ENCODE data around the gene MKNK2. TPM values are rescaled to one million over a fixed set of nuclear protein-coding genes. Genes with fewer than 3 reads are reported as not detected.

MKNK2 gene
- total RNA-seq, 1 experiment from 2014 or later, result 271 TPM

DNA sequence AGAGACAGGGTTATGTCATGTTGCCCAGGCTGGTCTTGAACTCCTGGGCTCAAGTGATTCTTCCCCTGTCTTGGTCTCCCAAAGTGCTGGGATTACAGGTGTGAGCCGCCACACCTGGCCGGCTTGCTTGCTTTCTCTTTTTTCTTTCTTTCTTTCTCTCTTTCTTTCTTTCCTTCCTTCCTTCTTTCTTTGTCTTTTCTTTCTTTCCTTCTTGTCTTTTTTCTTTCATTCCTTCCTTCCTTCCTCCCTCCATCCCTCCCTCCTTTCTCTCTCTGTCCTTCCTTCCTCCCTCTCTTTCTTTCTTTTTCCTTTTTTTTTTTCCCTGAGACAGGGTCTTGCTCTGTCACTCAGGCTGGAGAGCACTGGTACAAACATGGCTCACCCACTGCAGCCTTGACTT, 28.8 kb downstream of the MKNK2 start:
- ChIA-PET POLR2A (interaction anchor here (1.0 kb wide), 1 partner anchor 20 kb away, joined by 3 read pairs; no protein-coding TSS in a partner anchor), RAD21 (ENCODE audit: low non-redundant PET in 1 of 2, low total read pairs in 2 of 2, uncharacterized antibody in 2 of 2, unreplicated experiment in 2 of 2) (no interaction called here)

GRCh38 chr19:2021453-2022140, 29.4 kb downstream of the MKNK2 start:
- H3K4me3 ChIP-seq (replicated peaks in 1 of 2; ENCODE audit: low read depth in 1 of 2, low read length in 2 of 2), result no peak overlapping the region
- H3K4me2 ChIP-seq (ENCODE audit: low read length), result no peak overlapping the region
- H3K4me1 ChIP-seq (ENCODE audit: control insufficient read depth in 1 of 2, insufficient read depth in 2 of 2, low read length in 2 of 2), result peaks cover 14 to 21% of the 10 kb centered on the region in 2 experiments; a peak in 3 of 4 replicates
- no peaks in the 10 kb centered on the region for H3K27me3 ChIP-seq (ENCODE audit: insufficient read depth, low read length)
- RAD21 ChIA-PET (ENCODE audit: low non-redundant PET in 1 of 2, low total read pairs in 2 of 2, uncharacterized antibody in 2 of 2, unreplicated experiment in 2 of 2), result no interaction called here
- no TSS peak for BruUV-seq (replicated peaks)
- H2AFZ ChIP-seq (ENCODE audit: low read depth, low read length, poor library complexity, severe bottlenecking), result no peak overlapping the region
- no peak overlapping the region; the same call in 1 of the 2 replicates for H3K27ac ChIP-seq (ENCODE audit: low read depth, low read length)
- H3K9ac ChIP-seq (ENCODE audit: low read length), result no peak overlapping the region
- no peaks in the 10 kb centered on the region for H3K36me3 ChIP-seq (ENCODE audit: control insufficient read depth in 1 of 2, insufficient read depth in 2 of 2, low read length in 2 of 2)
- no peak for ATAC-seq
- DNase-seq (ENCODE audit: low read depth, low spot score), result no peak
- CTCF ChIA-PET, result no interaction called here
- POLR2A ChIA-PET, result no interaction called here
- no peaks in the 10 kb centered on the region for H4K20me1 ChIP-seq (ENCODE audit: insufficient read depth)
- no peaks in the 10 kb centered on the region for H3K9me3 ChIP-seq (ENCODE audit: control insufficient read depth in 1 of 2, insufficient read depth in 1 of 2, low read depth in 1 of 2, low read length in 2 of 2)
- TF ChIP-seq CTCF (IDR thresholded peaks at IDR 0.05 in 2 of 3, conservative IDR thresholded peaks at IDR 0.05 in 1 of 3; ENCODE audit: borderline replicate concordance in 1 of 3, insufficient read depth in 1 of 3, low read depth in 2 of 3, low read length in 2 of 3) (no peak), TCF7L2 (IDR thresholded peaks at IDR 0.05; ENCODE audit: borderline replicate concordance, extremely low read depth, insufficient read depth, insufficient read length) (no peak)
- TF ChIP-seq, protein P1, sequence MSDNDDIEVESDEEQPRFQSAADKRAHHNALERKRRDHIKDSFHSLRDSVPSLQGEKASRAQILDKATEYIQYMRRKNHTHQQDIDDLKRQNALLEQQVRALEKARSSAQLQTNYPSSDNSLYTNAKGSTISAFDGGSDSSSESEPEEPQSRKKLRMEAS (IDR thresholded peaks at IDR 0.05), result no peak
- H3K9me2 ChIP-seq (ENCODE audit: insufficient read depth), result no peaks in the 10 kb centered on the region
- intact Hi-C loops (cut with micrococcal nuclease), result no loop called here
- no peaks in the 10 kb centered on the region for H3K79me2 ChIP-seq (ENCODE audit: insufficient read depth, low read length)

More for the DNA sequence above, 28.8 kb downstream of the MKNK2 start:
- Histone ChIP-seq H4K20me1 (ENCODE audit: insufficient read depth) (no peaks in the 10 kb centered on the region), H2AFZ (ENCODE audit: low read depth, low read length, poor library complexity, severe bottlenecking) (no peak overlapping the region), H3K9ac (ENCODE audit: low read length) (no peak overlapping the region), H3K4me2 (ENCODE audit: low read length) (no peak overlapping the region), H3K9me3 (ENCODE audit: control insufficient read depth in 1 of 2, insufficient read depth in 1 of 2, low read depth in 1 of 2, low read length in 2 of 2) (no peaks in the 10 kb centered on the region), H3K79me2 (ENCODE audit: insufficient read depth, low read length) (no peaks in the 10 kb centered on the region), H3K27ac (ENCODE audit: low read depth, low read length) (no peak overlapping the region), H3K27me3 (ENCODE audit: insufficient read depth, low read length) (no peaks in the 10 kb centered on the region), H3K4me1 (ENCODE audit: control insufficient read depth in 1 of 2, insufficient read depth in 2 of 2, low read length in 2 of 2) (peaks cover 21 to 27% of the 10 kb centered on the region in 2 experiments; a peak in 3 of 4 replicates), H3K9me2 (ENCODE audit: insufficient read depth) (no peaks in the 10 kb centered on the region), H3K36me3 (ENCODE audit: control insufficient read depth in 1 of 2, insufficient read depth in 2 of 2, low read length in 2 of 2) (no peaks in the 10 kb centered on the region), H3K4me3 (replicated peaks in 1 of 2; ENCODE audit: low read depth in 1 of 2, low read length in 2 of 2) (no peak overlapping the region)
- no peak for ATAC-seq
- CTCF ChIA-PET, result no interaction called here
- TF ChIP-seq ZFX (IDR thresholded peaks at IDR 0.05) (no peak), ELF1 (IDR thresholded peaks at IDR 0.05; ENCODE audit: borderline replicate concordance, low read depth) (no peak)
- intact Hi-C loops (cut with micrococcal nuclease), result no loop called here
- no peak for DNase-seq (ENCODE audit: low read depth, low spot score)
- no TSS peak for BruUV-seq (replicated peaks)
